Gastroesophageal sphincter (tissue), 3 donors: ENCODE data around the gene CCDC60.

Experiments
- POLR2A ChIP-seq, 2 donors: fragments of 450-650 bp; IDR thresholded peaks; one replicate each; pipeline ENCODE4 v1.6.1; 2017; ENCODE audit warnings: antibody characterized with exemption in 2 of 2, mild to moderate bottlenecking in 2 of 2, moderate library complexity in 1 of 2
- POLR2AphosphoS5 ChIP-seq: sonication (generic); formaldehyde crosslinking; IDR thresholded peaks from one replicate; pipeline ENCODE4 v1.6.1; 2017; ENCODE audit warnings: antibody characterized with exemption
- TF ChIP-seq, protein P1 (sequence below), 4 experiments: fragments of 200-600 bp in 2 of 4; fragments of 450-650 bp in 2 of 4; sonication (generic) in 1 of 4; IDR thresholded peaks; one replicate each; pipeline ENCODE4 v1.5.1; 2017 to 2019; ENCODE audit warnings: antibody characterized with exemption in 4 of 4, mild to moderate bottlenecking in 2 of 4, moderate library complexity in 2 of 4

DNA sequence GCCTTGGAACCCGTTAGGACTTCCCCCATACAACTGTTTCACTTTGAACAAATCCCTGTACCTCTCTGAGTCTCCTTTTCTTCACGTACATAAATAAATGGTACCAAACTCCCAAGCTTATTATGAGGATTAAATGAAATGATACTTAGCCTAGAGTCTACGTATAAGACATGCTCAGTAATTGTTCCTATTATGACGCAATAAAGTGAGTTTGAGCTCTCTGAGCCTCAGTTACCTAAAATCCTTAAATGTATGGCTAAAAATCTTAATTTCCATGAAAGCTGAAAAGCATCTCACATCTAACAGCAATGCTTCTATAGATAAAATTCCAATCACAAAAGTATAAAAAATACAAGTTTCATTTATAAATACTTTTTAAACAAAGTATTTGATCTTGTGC is 141.1 kb downstream of the CCDC60 start:
- TF ChIP-seq, protein P1, sequence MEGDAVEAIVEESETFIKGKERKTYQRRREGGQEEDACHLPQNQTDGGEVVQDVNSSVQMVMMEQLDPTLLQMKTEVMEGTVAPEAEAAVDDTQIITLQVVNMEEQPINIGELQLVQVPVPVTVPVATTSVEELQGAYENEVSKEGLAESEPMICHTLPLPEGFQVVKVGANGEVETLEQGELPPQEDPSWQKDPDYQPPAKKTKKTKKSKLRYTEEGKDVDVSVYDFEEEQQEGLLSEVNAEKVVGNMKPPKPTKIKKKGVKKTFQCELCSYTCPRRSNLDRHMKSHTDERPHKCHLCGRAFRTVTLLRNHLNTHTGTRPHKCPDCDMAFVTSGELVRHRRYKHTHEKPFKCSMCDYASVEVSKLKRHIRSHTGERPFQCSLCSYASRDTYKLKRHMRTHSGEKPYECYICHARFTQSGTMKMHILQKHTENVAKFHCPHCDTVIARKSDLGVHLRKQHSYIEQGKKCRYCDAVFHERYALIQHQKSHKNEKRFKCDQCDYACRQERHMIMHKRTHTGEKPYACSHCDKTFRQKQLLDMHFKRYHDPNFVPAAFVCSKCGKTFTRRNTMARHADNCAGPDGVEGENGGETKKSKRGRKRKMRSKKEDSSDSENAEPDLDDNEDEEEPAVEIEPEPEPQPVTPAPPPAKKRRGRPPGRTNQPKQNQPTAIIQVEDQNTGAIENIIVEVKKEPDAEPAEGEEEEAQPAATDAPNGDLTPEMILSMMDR (IDR thresholded peaks at IDR 0.05): no peak
- TF ChIP-seq POLR2A (IDR thresholded peaks at IDR 0.05) (no peak), POLR2AphosphoS5 (no peak)
